GM12864 (cell line): ENCODE measurements around the gene PELI2.

Experiments used
- DNase-seq: peaks from one replicate; pipeline ENCODE4 v3.0.0-alpha.2; 2011; ENCODE audit warnings: low read depth
- H3K4me3 ChIP-seq: 2 replicates; pipeline ENCODE4 v1.5.1; 2011; ENCODE audit warnings: mild to moderate bottlenecking, low read depth, low read length, control low read depth
- CTCF ChIP-seq: IDR thresholded peaks from 2 replicates; pipeline ENCODE4 v1.5.1; 2011; ENCODE audit warnings: low read depth, mild to moderate bottlenecking, moderate library complexity, low read length, control low read depth, inconsistent platforms; ENCODE audit errors: missing control alignments

The PELI2 gene

GRCh38 chr14:56170028-56170427 lies 51.8 kb downstream of the PELI2 start:
- no peak for DNase-seq
- no peak for TF ChIP-seq CTCF
- no peak overlapping the region for H3K4me3 ChIP-seq

GRCh38 chr14:56170877-56171422 lies 52.7 kb downstream of the PELI2 start:
- no peak for DNase-seq
- TF ChIP-seq CTCF = no peak
- H3K4me3 ChIP-seq = no peak overlapping the region

GRCh38 chr14:56172074-56172473 lies 53.9 kb downstream of the PELI2 start:
- DNase-seq = no peak
- no peak overlapping the region for H3K4me3 ChIP-seq
- no peak for TF ChIP-seq CTCF

GRCh38 chr14:56172571-56172971 lies 54.4 kb downstream of the PELI2 start:
- no peak for DNase-seq
- no peak for TF ChIP-seq CTCF
- no peak overlapping the region for H3K4me3 ChIP-seq

GRCh38 chr14:56173365-56173922 lies 55.2 kb downstream of the PELI2 start:
- no peak for TF ChIP-seq CTCF
- no peak for DNase-seq
- H3K4me3 ChIP-seq = no peak overlapping the region

GRCh38 chr14:56175773-56176172 lies 57.6 kb downstream of the PELI2 start:
- H3K4me3 ChIP-seq = no peak overlapping the region
- no peak for DNase-seq
- TF ChIP-seq CTCF = no peak

- no peak for TF ChIP-seq CTCF
- no peak for DNase-seq
- H3K4me3 ChIP-seq = no peak overlapping the region
These were observed 58.3 kb downstream of the PELI2 start for GRCh38 chr14:56176530-56176929.
